Upper lobe of left lung (tissue), 4 donors: Measurements from ENCODE around the gene CXCL17.

Source experiments
- CTCF ChIP-seq, 6 experiments: fragments of 450-650 bp in 4 of 6; fragments of 200-600 bp in 2 of 6; sonication (generic) in 2 of 6; IDR thresholded peaks; one replicate each; pipeline ENCODE4 v1.5.1; 2016 to 2019; ENCODE audit warnings: antibody characterized with exemption in 6 of 6
- EP300 ChIP-seq, 4 donors: sonication (generic); formaldehyde crosslinking; IDR thresholded peaks; one replicate each; pipeline ENCODE4 v1.5.1; 2017; ENCODE audit warnings: antibody characterized with exemption in 4 of 4, control low read depth in 2 of 4
- POLR2A ChIP-seq, 4 donors: fragments of 450-650 bp; IDR thresholded peaks; one replicate each; pipeline ENCODE4 v1.5.1; 2016 to 2017; ENCODE audit warnings: antibody characterized with exemption in 4 of 4, mild to moderate bottlenecking in 2 of 4
- POLR2AphosphoS5 ChIP-seq, 2 donors: sonication (generic); formaldehyde crosslinking; IDR thresholded peaks; one replicate each; pipeline ENCODE4 v1.5.1; 2017; ENCODE audit warnings: antibody characterized with exemption in 2 of 2

- TF ChIP-seq CTCF (IDR thresholded peaks at IDR 0.05), result no peak
- TF ChIP-seq POLR2AphosphoS5 (IDR thresholded peaks at IDR 0.05), result no peak
- no peak for TF ChIP-seq POLR2A (IDR thresholded peaks at IDR 0.05)
- no peak for TF ChIP-seq EP300 (IDR thresholded peaks at IDR 0.05)
Observed at GRCh38 chr19:42459926-42460325, 17.2 kb upstream of the CXCL17 start.
